ENCODE data around the gene BNC2. TPM values are rescaled to one million over a fixed set of nuclear protein-coding genes. Genes with fewer than 3 reads are reported as not detected.

The BNC2 gene
- total and polyA plus RNA-seq, 2 donors: 1.8 to 3.9 TPM

GRCh38 chr9:16613605-16614004 is 256.9 kb downstream of the BNC2 start:
- Histone ChIP-seq H3K27ac (ENCODE audit: low read depth in 1 of 2, low read length in 1 of 2) (no peak overlapping the region), H3K36me3 (ENCODE audit: control insufficient read depth in 2 of 2, insufficient read depth in 2 of 2, low read length in 1 of 2) (no peaks in the 10 kb centered on the region)
- WGBS: 63% methylated on average over 3 of the region's 3 CpGs

GRCh38 chr9:16613051-16613450 is 257.4 kb downstream of the BNC2 start:
- no peaks in the 10 kb centered on the region for H3K36me3 ChIP-seq (ENCODE audit: control insufficient read depth in 2 of 2, insufficient read depth in 2 of 2, low read length in 1 of 2)
- 74% methylated on average over 1 of the region's 1 CpG for WGBS
- no peaks in the 10 kb centered on the region for H3K9me3 ChIP-seq (ENCODE audit: control insufficient read depth in 2 of 2, insufficient read depth in 1 of 2, low read length in 1 of 2)
- no peaks in the 10 kb centered on the region for H3K27me3 ChIP-seq (ENCODE audit: control insufficient read depth in 2 of 2, insufficient read depth in 1 of 2, low read length in 1 of 2)
- H3K4me1 ChIP-seq (ENCODE audit: control insufficient read depth in 2 of 2, insufficient read depth in 2 of 2, low read length in 2 of 2): no peaks in the 10 kb centered on the region
- no peak overlapping the region for H3K27ac ChIP-seq (ENCODE audit: low read depth in 1 of 2, low read length in 1 of 2)
- no peak for DNase-seq (ENCODE audit: low read depth in 6 of 9, low spot score in 9 of 9)
- H3K4me3 ChIP-seq (ENCODE audit: low read length in 2 of 2): no peak overlapping the region

More at GRCh38 chr9:16613605-16614004, 256.9 kb downstream of the BNC2 start:
- DNase-seq (ENCODE audit: low read depth in 6 of 9, low spot score in 9 of 9): no peak
- no peaks in the 10 kb centered on the region for H3K9me3 ChIP-seq (ENCODE audit: control insufficient read depth in 2 of 2, insufficient read depth in 1 of 2, low read length in 1 of 2)
- H3K4me3 ChIP-seq (ENCODE audit: low read length in 2 of 2): no peak overlapping the region
- H3K4me1 ChIP-seq (ENCODE audit: control insufficient read depth in 2 of 2, insufficient read depth in 2 of 2, low read length in 2 of 2): no peaks in the 10 kb centered on the region
- no peaks in the 10 kb centered on the region for H3K27me3 ChIP-seq (ENCODE audit: control insufficient read depth in 2 of 2, insufficient read depth in 1 of 2, low read length in 1 of 2)

- 93% methylated on average over 1 of the region's 1 CpG for WGBS
- no peak for DNase-seq (ENCODE audit: low read depth in 6 of 9, low spot score in 9 of 9)
- no peak overlapping the region for H3K4me3 ChIP-seq (ENCODE audit: low read length in 2 of 2)
Observed at GRCh38 chr9:16612627-16613026, 257.8 kb downstream of the BNC2 start.

GRCh38 chr9:16611983-16612382 is 258.5 kb downstream of the BNC2 start:
- Histone ChIP-seq H3K27me3 (ENCODE audit: control insufficient read depth in 2 of 2, insufficient read depth in 1 of 2, low read length in 1 of 2) (no peaks in the 10 kb centered on the region), H3K4me3 (ENCODE audit: low read length in 2 of 2) (no peak overlapping the region), H3K27ac (ENCODE audit: low read depth in 1 of 2, low read length in 1 of 2) (no peak overlapping the region), H3K4me1 (ENCODE audit: control insufficient read depth in 2 of 2, insufficient read depth in 2 of 2, low read length in 2 of 2) (no peaks in the 10 kb centered on the region), H3K36me3 (ENCODE audit: control insufficient read depth in 2 of 2, insufficient read depth in 2 of 2, low read length in 1 of 2) (no peaks in the 10 kb centered on the region), H3K9me3 (ENCODE audit: control insufficient read depth in 2 of 2, insufficient read depth in 1 of 2, low read length in 1 of 2) (no peaks in the 10 kb centered on the region)
- DNase-seq (ENCODE audit: low read depth in 6 of 9, low spot score in 9 of 9): no peak
- WGBS: 90% methylated on average over 2 of the region's 2 CpGs

More at GRCh38 chr9:16612627-16613026, 257.8 kb downstream of the BNC2 start:
- no peaks in the 10 kb centered on the region for H3K27me3 ChIP-seq (ENCODE audit: control insufficient read depth in 2 of 2, insufficient read depth in 1 of 2, low read length in 1 of 2)
- no peaks in the 10 kb centered on the region for H3K36me3 ChIP-seq (ENCODE audit: control insufficient read depth in 2 of 2, insufficient read depth in 2 of 2, low read length in 1 of 2)
- H3K9me3 ChIP-seq (ENCODE audit: control insufficient read depth in 2 of 2, insufficient read depth in 1 of 2, low read length in 1 of 2): no peaks in the 10 kb centered on the region
- no peaks in the 10 kb centered on the region for H3K4me1 ChIP-seq (ENCODE audit: control insufficient read depth in 2 of 2, insufficient read depth in 2 of 2, low read length in 2 of 2)
- no peak overlapping the region for H3K27ac ChIP-seq (ENCODE audit: low read depth in 1 of 2, low read length in 1 of 2)

- Histone ChIP-seq H3K9me3 (ENCODE audit: control insufficient read depth in 2 of 2, insufficient read depth in 1 of 2, low read length in 1 of 2) (no peaks in the 10 kb centered on the region), H3K27me3 (ENCODE audit: control insufficient read depth in 2 of 2, insufficient read depth in 1 of 2, low read length in 1 of 2) (no peaks in the 10 kb centered on the region), H3K4me1 (ENCODE audit: control insufficient read depth in 2 of 2, insufficient read depth in 2 of 2, low read length in 2 of 2) (no peaks in the 10 kb centered on the region), H3K36me3 (ENCODE audit: control insufficient read depth in 2 of 2, insufficient read depth in 2 of 2, low read length in 1 of 2) (no peaks in the 10 kb centered on the region), H3K27ac (ENCODE audit: low read depth in 1 of 2, low read length in 1 of 2) (no peak overlapping the region), H3K4me3 (ENCODE audit: low read length in 2 of 2) (no peak overlapping the region)
- 71% methylated on average over 4 of the region's 4 CpGs for WGBS
- no peak for DNase-seq (ENCODE audit: low read depth in 6 of 9, low spot score in 9 of 9)
Observed at GRCh38 chr9:16611001-16611400, 259.5 kb downstream of the BNC2 start.

- H3K4me1 ChIP-seq (ENCODE audit: control insufficient read depth in 2 of 2, insufficient read depth in 2 of 2, low read length in 2 of 2): no peaks in the 10 kb centered on the region
- WGBS: 61% methylated on average over 3 of the region's 3 CpGs
- no peak overlapping the region for H3K27ac ChIP-seq (ENCODE audit: low read depth in 1 of 2, low read length in 1 of 2)
- no peaks in the 10 kb centered on the region for H3K36me3 ChIP-seq (ENCODE audit: control insufficient read depth in 2 of 2, insufficient read depth in 2 of 2, low read length in 1 of 2)
- DNase-seq (ENCODE audit: low read depth in 6 of 9, low spot score in 9 of 9): no peak
- H3K9me3 ChIP-seq (ENCODE audit: control insufficient read depth in 2 of 2, insufficient read depth in 1 of 2, low read length in 1 of 2): no peaks in the 10 kb centered on the region
- no peaks in the 10 kb centered on the region for H3K27me3 ChIP-seq (ENCODE audit: control insufficient read depth in 2 of 2, insufficient read depth in 1 of 2, low read length in 1 of 2)
- no peak overlapping the region for H3K4me3 ChIP-seq (ENCODE audit: low read length in 2 of 2)
Observed at GRCh38 chr9:16610538-16610937, 259.9 kb downstream of the BNC2 start.

- H3K36me3 ChIP-seq (ENCODE audit: control insufficient read depth in 2 of 2, insufficient read depth in 2 of 2, low read length in 1 of 2): no peaks in the 10 kb centered on the region
- WGBS: 93% methylated on average over 2 of the region's 2 CpGs
- H3K4me3 ChIP-seq (ENCODE audit: low read length in 2 of 2): no peak overlapping the region
- no peak for DNase-seq (ENCODE audit: low read depth in 6 of 9, low spot score in 9 of 9)
- no peaks in the 10 kb centered on the region for H3K4me1 ChIP-seq (ENCODE audit: control insufficient read depth in 2 of 2, insufficient read depth in 2 of 2, low read length in 2 of 2)
- no peaks in the 10 kb centered on the region for H3K9me3 ChIP-seq (ENCODE audit: control insufficient read depth in 2 of 2, insufficient read depth in 1 of 2, low read length in 1 of 2)
- H3K27ac ChIP-seq (ENCODE audit: low read depth in 1 of 2, low read length in 1 of 2): no peak overlapping the region
- H3K27me3 ChIP-seq (ENCODE audit: control insufficient read depth in 2 of 2, insufficient read depth in 1 of 2, low read length in 1 of 2): no peaks in the 10 kb centered on the region
Observed at GRCh38 chr9:16608906-16609305, 261.6 kb downstream of the BNC2 start.

- no peaks in the 10 kb centered on the region for H3K36me3 ChIP-seq (ENCODE audit: control insufficient read depth in 2 of 2, insufficient read depth in 2 of 2, low read length in 1 of 2)
- H3K4me1 ChIP-seq (ENCODE audit: control insufficient read depth in 2 of 2, insufficient read depth in 2 of 2, low read length in 2 of 2): no peaks in the 10 kb centered on the region
- 60% methylated on average over 2 of the region's 2 CpGs for WGBS
Observed at GRCh38 chr9:16602494-16602893, 268.0 kb downstream of the BNC2 start.

GRCh38 chr9:16601991-16602390 is 268.5 kb downstream of the BNC2 start:
- DNase-seq (ENCODE audit: low read depth in 6 of 9, low spot score in 9 of 9): no peak
- Histone ChIP-seq H3K4me3 (ENCODE audit: low read length in 2 of 2) (no peak overlapping the region), H3K27me3 (ENCODE audit: control insufficient read depth in 2 of 2, insufficient read depth in 1 of 2, low read length in 1 of 2) (no peaks in the 10 kb centered on the region), H3K36me3 (ENCODE audit: control insufficient read depth in 2 of 2, insufficient read depth in 2 of 2, low read length in 1 of 2) (no peaks in the 10 kb centered on the region), H3K27ac (ENCODE audit: low read depth in 1 of 2, low read length in 1 of 2) (no peak overlapping the region), H3K9me3 (ENCODE audit: control insufficient read depth in 2 of 2, insufficient read depth in 1 of 2, low read length in 1 of 2) (no peaks in the 10 kb centered on the region), H3K4me1 (ENCODE audit: control insufficient read depth in 2 of 2, insufficient read depth in 2 of 2, low read length in 2 of 2) (no peaks in the 10 kb centered on the region)

More at GRCh38 chr9:16602494-16602893, 268.0 kb downstream of the BNC2 start:
- no peak for DNase-seq (ENCODE audit: low read depth in 6 of 9, low spot score in 9 of 9)
- no peak overlapping the region for H3K4me3 ChIP-seq (ENCODE audit: low read length in 2 of 2)
- H3K27ac ChIP-seq (ENCODE audit: low read depth in 1 of 2, low read length in 1 of 2): no peak overlapping the region
- no peaks in the 10 kb centered on the region for H3K9me3 ChIP-seq (ENCODE audit: control insufficient read depth in 2 of 2, insufficient read depth in 1 of 2, low read length in 1 of 2)
- H3K27me3 ChIP-seq (ENCODE audit: control insufficient read depth in 2 of 2, insufficient read depth in 1 of 2, low read length in 1 of 2): no peaks in the 10 kb centered on the region

- no peak overlapping the region for H3K27ac ChIP-seq (ENCODE audit: low read depth in 1 of 2, low read length in 1 of 2)
Observed at GRCh38 chr9:16598316-16598715, 272.2 kb downstream of the BNC2 start.

More at GRCh38 chr9:16598316-16598715, 272.2 kb downstream of the BNC2 start:
- DNase-seq (ENCODE audit: low read depth in 6 of 9, low spot score in 9 of 9): no peak
- Histone ChIP-seq H3K36me3 (ENCODE audit: control insufficient read depth in 2 of 2, insufficient read depth in 2 of 2, low read length in 1 of 2) (no peaks in the 10 kb centered on the region), H3K4me1 (ENCODE audit: control insufficient read depth in 2 of 2, insufficient read depth in 2 of 2, low read length in 2 of 2) (no peaks in the 10 kb centered on the region), H3K9me3 (ENCODE audit: control insufficient read depth in 2 of 2, insufficient read depth in 1 of 2, low read length in 1 of 2) (no peaks in the 10 kb centered on the region), H3K4me3 (ENCODE audit: low read length in 2 of 2) (no peak overlapping the region), H3K27me3 (ENCODE audit: control insufficient read depth in 2 of 2, insufficient read depth in 1 of 2, low read length in 1 of 2) (no peaks in the 10 kb centered on the region)
- 94% methylated on average over 3 of the region's 3 CpGs for WGBS

All from thymus (tissue), 11 donors.